SIG-M5 treated with dmso at 0.1 percent for 504 hours (cell line): ENCODE data around the gene FRS2.
"Not testable (repeated sequence)": the region's sequence is repeated elsewhere in the genome, so short reads cannot be mapped to it uniquely, and the experiment has no call there.

Experiments used
- DNase-seq: peaks from one replicate; lab custom pipeline; 2025; ENCODE audit not compliant: unreplicated experiment; lab: John Stamatoyannopoulos, UW

FRS2 gene

DNA sequence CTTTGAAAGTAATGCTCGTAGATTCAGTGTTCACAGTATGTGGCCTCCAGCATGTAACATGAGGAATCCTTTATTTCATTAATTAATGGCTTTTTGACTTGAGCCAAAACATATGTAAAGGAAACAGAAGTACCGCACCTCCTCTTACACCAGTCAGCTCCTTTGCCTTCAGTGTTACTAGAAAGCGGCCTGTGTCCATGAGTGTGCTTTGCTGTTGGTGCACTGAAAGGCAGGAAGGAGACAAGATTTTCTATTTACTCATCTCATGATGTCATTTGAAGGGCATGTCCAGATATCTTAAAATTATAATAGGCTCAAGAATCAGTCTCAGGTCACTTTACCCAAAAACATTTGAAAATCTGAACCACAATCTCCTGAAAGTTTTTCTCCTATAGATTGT is 105.2 kb downstream of the FRS2 start:
- no peak for DNase-seq

GRCh38 chr12:69578283-69578682 is 108.1 kb downstream of the FRS2 start:
- peak; percentile 60 for DNase-seq

GRCh38 chr12:69579029-69579428 is 108.8 kb downstream of the FRS2 start:
- DNase-seq: no peak

- DNase-seq: peak; percentile 7
Observed at GRCh38 chr12:69580074-69580473, 109.9 kb downstream of the FRS2 start.

- peak; percentile 39 for DNase-seq
Observed at GRCh38 chr12:69583203-69583602, 113.0 kb downstream of the FRS2 start.

DNA sequence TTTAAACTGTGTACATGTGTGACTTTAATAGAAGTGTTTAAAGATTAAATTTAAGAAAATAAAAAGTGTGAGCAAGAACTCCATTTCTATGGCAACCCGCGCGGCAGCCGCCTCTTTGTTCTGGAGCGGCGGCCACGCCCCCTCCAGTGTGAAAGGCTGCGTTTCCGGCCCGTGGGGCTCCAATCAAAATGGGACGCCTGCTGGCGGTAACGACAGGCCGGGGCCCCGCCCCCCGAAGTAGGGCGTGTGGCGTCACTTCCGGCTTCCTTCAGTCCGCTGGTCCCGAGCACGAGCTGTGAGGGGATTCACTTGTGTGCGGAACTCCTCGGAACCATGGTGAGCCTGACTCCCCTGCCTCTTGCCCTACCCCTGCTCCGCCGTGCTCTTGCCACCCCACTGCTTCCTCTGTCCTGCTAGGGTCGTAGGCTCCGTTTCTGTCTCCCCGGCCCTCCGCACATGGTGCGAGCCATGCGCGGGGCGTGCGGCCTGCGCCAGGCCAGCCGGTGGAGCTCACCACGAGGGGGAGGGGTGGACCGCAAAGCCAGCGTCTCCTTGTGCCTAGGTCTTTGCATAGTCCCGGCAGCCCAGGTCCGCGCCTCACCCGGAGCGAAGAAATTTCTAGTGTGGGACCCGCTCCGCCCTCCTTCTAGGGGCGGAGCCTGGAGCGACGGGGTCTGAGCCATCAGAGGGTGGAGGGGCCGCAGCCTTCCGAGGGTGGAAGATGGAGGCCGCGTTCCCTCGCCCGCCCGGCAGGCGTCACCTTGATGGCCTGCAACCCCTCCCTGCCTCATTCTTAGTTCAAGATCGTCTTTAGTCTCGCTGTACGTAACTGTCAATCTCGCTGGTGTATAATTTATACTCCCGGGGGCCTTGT is 115.2 kb downstream of the FRS2 start, which contains the start of gene CCT2:
CCT2 (plus strand) TSS at position 271 of the 874 bp plus-strand sequence; CDS start at position 334, 63 bp downstream.
- DNase-seq: peak; percentile 94

GRCh38 chr12:69588527-69588926 is 118.3 kb downstream of the FRS2 start:
- DNase-seq: no peak

DNA sequence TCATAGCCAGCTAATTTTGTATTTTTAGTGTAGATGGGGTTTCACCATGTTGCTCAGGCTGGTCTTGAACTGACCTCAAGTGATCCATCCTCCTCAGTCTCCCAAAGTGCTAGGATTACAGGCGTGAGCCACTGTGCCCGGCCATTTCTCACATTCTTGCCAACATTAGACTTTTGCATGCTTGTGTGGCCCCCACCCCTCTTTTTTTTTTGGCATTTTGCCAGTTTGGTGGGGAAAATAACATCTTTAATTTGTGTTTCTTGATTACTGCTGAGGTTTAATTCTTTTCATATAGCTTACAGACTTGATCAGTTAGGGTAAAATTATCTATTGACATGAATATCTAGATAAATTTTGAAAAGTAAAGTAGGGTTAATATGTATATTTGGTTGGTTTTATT is 118.9 kb downstream of the FRS2 start:
- DNase-seq: no peak

- peak; percentile 21 for DNase-seq
Observed at GRCh38 chr12:69595689-69596088, 125.5 kb downstream of the FRS2 start.

DNA sequence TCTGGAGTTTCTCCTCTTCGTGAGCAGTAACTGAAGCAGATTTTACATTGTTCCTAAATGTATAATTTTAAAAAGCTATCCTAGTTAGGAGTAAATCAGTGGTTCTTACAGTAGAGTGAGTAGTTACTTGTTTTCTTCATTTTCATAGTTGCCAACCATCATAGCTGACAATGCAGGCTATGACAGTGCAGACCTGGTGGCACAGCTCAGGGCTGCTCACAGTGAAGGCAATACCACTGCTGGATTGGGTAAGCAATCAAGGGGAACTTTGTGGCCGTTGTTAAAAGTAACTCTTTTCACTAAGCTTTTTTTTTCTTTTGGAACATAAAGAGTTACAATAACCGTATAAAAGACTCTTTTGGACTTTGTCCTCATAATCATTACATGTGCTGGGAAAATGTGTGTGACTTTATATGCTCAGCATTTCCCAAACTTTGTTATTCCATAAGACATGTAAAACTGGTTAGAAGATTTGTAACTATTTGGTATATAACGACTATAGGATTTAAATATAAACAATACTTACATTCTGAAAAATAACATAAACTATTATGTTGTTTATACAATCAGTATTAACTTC is 128.1 kb downstream of the FRS2 start:
- no peak for DNase-seq

- no peak for DNase-seq
Observed at GRCh38 chr12:69600804-69601203, 130.6 kb downstream of the FRS2 start.

DNA sequence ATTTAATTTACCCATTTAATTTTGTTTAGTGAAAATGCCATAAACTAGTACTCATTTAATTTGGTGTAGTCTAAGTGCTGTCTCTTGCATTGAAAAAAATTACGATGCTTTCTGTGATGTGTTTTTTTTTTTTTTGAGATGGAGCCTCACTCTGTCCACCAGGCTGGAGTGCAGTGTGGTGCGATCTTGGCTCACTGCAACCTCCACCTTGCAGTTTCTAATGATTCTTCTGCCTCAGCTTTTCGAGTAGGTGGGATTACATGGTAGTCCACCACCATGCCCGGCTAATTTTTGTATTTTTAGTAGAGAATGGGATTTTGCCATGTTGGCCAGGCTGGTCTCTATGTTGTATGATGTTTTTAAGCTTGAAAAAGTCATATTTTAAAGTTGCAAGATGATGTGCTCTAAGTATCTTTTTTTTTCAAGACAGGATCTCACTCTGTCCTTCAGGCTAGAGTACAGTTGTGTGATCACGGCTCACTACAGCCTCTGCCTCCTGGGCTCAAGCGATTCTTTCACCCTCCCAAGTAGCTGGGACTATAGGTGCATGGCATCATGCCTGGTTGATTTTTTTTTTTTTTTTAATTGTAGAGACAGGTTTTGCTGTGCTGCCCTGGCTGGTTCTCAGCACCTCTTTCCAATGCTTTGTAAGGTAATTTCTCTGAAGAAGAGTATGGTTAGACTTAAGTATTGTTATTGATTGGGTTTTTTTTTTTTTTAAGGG is 131.9 kb downstream of the FRS2 start:
- no peak for DNase-seq

DNA sequence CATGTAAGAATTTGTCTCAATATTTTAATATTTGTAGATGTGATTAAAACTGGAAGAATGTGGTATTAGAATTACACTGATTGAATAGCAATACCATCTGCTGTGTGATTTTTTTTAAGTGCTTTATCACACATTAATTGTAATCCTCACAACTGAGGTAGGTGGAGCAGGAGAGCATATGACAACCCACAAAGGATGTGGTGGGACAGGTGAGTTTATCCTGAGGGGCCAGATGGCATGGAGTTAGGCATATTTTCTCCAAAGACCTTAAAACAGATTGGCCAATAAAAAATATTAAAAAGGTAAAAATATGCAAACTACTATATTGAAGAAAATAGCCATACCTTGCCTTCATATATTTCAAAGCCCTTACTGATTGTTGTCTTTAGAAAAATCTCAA is 132.8 kb downstream of the FRS2 start:
- no peak for DNase-seq

- DNase-seq: not testable (repeated sequence)
Observed at GRCh38 chr12:69603556-69603955, 133.4 kb downstream of the FRS2 start.

GRCh38 chr12:69604275-69604674 is 134.1 kb downstream of the FRS2 start:
- DNase-seq: not testable (repeated sequence)

DNA sequence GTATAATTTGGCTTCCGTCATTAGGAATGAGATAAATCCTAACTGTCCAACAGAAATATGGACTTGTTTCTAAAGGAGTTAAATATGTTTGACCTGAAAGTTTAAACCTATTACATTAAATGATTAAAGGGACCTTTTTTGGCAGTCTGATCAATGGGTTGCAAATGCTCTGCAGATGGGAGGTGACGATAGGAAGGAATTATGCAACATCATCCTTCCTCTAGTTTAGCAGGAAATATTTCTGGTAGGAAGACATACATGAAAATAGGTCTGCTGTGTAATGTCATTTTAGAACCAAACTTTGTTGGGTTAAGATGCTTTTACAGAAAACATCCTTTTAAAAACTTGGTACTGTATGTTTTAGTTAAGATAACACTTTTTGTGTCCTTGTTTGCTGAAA is 137.9 kb downstream of the FRS2 start:
- DNase-seq: no peak

- no peak for DNase-seq
Observed at GRCh38 chr12:69610126-69610525, 139.9 kb downstream of the FRS2 start.

- DNase-seq: no peak
Observed at GRCh38 chr12:69610729-69611128, 140.5 kb downstream of the FRS2 start, which contains the start of gene LRRC10. Gene LRRC10, minus strand, starts transcription at chr12:69610907. Its CDS starts 69 bp downstream, at chr12:69610838.

DNA sequence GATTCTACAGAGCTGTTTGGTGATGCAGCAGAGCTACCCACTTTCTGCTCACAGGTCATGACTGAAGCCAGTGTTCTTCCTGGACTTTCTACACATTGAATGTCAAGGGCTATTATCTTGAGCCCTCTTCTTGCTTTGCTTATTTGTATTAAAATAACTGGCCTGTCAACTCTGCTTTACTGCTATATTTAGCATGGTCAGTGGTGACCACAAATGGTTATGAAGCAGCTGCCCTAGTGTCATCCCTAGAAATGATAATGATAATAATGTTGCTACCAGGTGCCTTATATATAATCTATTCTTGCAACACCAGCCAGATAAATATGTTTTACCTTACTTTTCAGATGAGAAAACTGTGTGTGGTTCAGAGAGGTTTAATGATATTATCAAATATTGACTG is 143.2 kb downstream of the FRS2 start:
- DNase-seq: no peak

- peak; percentile 38 for DNase-seq
Observed at GRCh38 chr12:69616025-69616424, 145.8 kb downstream of the FRS2 start.

- no peak for DNase-seq
Observed at GRCh38 chr12:69619050-69619449, 148.9 kb downstream of the FRS2 start.

- DNase-seq: no peak
Observed at GRCh38 chr12:69620077-69620476, 149.9 kb downstream of the FRS2 start.
